Measurements from ENCODE around the gene ASTN2.

DNA sequence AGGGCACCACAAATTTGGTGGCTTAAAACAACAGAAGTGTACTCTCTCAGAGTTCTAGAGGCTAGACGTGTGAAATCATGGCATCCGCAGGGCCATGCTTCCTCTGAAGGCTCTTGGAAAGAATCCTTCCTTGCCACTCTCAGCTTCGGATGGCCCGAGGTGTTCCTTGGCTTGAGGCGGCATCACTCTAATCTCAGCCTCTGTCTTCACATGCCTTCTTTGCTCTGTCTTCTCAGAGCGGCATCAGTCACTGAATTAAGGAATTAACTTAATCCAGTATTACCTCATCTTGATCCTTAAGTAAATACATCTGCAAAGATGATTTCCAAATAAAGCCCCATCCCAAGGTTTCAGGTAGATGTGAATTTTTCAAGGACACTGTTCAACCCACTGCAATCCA, 938.9 kb downstream of the ASTN2 start:
- no peak for TF ChIP-seq EZH2 (IDR thresholded peaks at IDR 0.05; ENCODE audit: insufficient read depth, poor library complexity, severe bottlenecking)
- no peak for TF ChIP-seq EZH2phosphoT487 (IDR thresholded peaks at IDR 0.05; ENCODE audit: insufficient read depth, low read depth)

Data from GM23248 (cell line).